Colonic mucosa (tissue), 4 donors: ENCODE data around the gene ITFG1. TPM values are rescaled to one million over a fixed set of nuclear protein-coding genes. Genes with fewer than 3 reads are reported as not detected.

Source experiments
- DNase-seq: peaks from one replicate; pipeline ENCODE4 v3.0.0-alpha.2; 2020
- H3K27ac ChIP-seq: fragments of 200-600 bp; one replicate; pipeline ENCODE4 v1.8.0; 2021
- H3K27me3 ChIP-seq: fragments of 200-600 bp; one replicate; pipeline ENCODE4 v1.8.0; 2021
- H3K36me3 ChIP-seq: fragments of 200-600 bp; one replicate; pipeline ENCODE4 v1.8.0; 2021
- H3K4me1 ChIP-seq: fragments of 200-600 bp; one replicate; pipeline ENCODE4 v1.8.0; 2021; ENCODE audit warnings: mild to moderate bottlenecking
- H3K4me3 ChIP-seq: fragments of 200-600 bp; one replicate; pipeline ENCODE4 v1.8.0; 2021
- H3K9ac ChIP-seq, 2 donors: one replicate each; pipeline ENCODE4 v1.7.0; 2013; ENCODE audit warnings: control low read depth in 2 of 2, low read depth in 2 of 2, low read length in 2 of 2
- H3K9me3 ChIP-seq: fragments of 200-600 bp; one replicate; pipeline ENCODE4 v1.8.0; 2021
- intact Hi-C: fragments of 100-400 bp; cut with DNase I; formaldehyde crosslinking; loops from one replicate; pipeline ENCODE4 v1.14.1; 2022
- total RNA-seq, 2 donors: library from RNA; stranded (reverse); fragmentation: NEBNext Ultra II Directional in 1 of 2; extraction: Animal tissue kit (Norgen Biotek cat#: 25700) in 1 of 2; gene quantifications; one replicate each; pipeline ENCODE4 v1.2.1, GENCODE V29; 2021
- TF ChIP-seq, protein P1 (sequence below): fragments of 200-600 bp; IDR thresholded peaks from one replicate; pipeline ENCODE4 v1.8.0; 2022; ENCODE audit warnings: antibody characterized with exemption, mild to moderate bottlenecking
- donor health status: healthy.
- donor health status: DM: no; HTN: no; CAD: no.
- donor health status: DM: no; HTN: no; CAD: no.

ITFG1 gene
- total RNA-seq, 2 donors from 2014 or later = 45.9 to 92.0 TPM

DNA sequence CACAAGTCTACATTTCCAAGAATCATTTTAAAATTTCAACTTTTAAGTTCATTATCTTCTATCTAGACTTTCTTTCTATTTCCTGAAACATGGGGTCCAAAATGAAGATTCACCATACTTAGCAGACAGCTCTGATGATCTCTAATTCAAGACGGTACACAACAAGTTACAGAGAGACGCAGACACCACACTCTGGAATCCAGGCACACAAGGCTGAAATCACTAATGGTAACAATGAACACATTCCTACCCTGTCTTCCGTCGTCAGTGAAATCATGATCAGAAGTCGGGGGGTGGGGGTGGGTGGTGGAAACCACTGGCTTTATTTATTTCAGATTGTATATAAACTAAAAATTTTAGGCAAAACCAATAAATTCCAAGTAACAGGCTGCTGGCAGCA, 78.5 kb downstream of the ITFG1 start:
- Histone ChIP-seq H3K27me3 (no peaks in the 10 kb centered on the region), H3K9me3 (no peaks in the 10 kb centered on the region), H3K27ac (no peak overlapping the region), H3K9ac (no peak overlapping the region), H3K4me3 (no peak overlapping the region), H3K4me1 (no peaks in the 10 kb centered on the region), H3K36me3 (no peaks in the 10 kb centered on the region)
- TF ChIP-seq, protein P1, sequence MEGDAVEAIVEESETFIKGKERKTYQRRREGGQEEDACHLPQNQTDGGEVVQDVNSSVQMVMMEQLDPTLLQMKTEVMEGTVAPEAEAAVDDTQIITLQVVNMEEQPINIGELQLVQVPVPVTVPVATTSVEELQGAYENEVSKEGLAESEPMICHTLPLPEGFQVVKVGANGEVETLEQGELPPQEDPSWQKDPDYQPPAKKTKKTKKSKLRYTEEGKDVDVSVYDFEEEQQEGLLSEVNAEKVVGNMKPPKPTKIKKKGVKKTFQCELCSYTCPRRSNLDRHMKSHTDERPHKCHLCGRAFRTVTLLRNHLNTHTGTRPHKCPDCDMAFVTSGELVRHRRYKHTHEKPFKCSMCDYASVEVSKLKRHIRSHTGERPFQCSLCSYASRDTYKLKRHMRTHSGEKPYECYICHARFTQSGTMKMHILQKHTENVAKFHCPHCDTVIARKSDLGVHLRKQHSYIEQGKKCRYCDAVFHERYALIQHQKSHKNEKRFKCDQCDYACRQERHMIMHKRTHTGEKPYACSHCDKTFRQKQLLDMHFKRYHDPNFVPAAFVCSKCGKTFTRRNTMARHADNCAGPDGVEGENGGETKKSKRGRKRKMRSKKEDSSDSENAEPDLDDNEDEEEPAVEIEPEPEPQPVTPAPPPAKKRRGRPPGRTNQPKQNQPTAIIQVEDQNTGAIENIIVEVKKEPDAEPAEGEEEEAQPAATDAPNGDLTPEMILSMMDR = no peak
- DNase-seq = no peak
- intact Hi-C loops = no loop called here

DNA sequence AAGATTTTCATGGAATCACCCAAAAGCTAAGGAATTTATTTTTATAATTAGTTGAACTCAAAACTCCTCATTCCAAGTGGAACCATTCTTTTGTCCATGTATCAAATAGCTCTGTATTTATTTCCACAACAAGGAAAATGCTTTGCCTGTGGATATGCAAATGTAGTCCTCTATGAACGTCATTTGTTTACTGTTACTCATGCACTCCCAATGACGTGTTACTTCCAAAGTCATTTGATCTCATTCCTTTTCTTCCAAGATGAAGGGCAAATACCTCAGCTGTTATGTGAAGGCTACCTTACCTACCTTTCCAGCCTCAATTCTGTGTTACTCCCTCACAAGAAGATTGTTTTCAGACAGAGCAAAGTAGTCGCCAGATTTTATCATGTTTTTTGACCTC, 83.7 kb downstream of the ITFG1 start:
- Histone ChIP-seq H3K4me1 (no peaks in the 10 kb centered on the region), H3K27me3 (no peaks in the 10 kb centered on the region), H3K36me3 (no peaks in the 10 kb centered on the region), H3K9ac (no peak overlapping the region), H3K4me3 (no peak overlapping the region), H3K9me3 (no peaks in the 10 kb centered on the region), H3K27ac (no peak overlapping the region)
- TF ChIP-seq, protein P1 = no peak
- DNase-seq = no peak
- intact Hi-C loops = no loop called here

DNA sequence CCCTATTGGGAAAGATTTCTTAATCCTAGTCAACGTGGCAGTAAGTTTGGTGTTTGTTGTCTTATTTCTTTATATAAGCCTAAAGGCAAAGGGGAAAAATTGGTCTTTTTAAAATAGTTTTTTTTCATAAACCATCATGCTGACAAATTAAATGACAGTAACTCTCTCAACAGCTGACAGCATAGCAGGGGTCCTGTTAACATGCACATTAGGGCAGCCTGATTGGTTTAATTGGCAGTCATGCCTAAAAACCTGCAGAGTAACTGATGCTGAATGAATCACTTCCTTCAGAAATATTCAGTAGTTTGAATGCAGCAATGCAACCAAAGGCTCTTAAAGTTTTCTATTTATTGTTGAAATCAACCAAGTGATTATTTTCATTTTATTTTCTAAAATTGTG, 85.4 kb downstream of the ITFG1 start:
- DNase-seq = no peak
- Histone ChIP-seq H3K4me1 (no peaks in the 10 kb centered on the region), H3K27me3 (no peaks in the 10 kb centered on the region), H3K9ac (no peak overlapping the region), H3K36me3 (no peaks in the 10 kb centered on the region), H3K27ac (no peak overlapping the region), H3K9me3 (no peaks in the 10 kb centered on the region), H3K4me3 (no peak overlapping the region)
- intact Hi-C loops = no loop called here
- TF ChIP-seq, protein P1 = no peak

DNA sequence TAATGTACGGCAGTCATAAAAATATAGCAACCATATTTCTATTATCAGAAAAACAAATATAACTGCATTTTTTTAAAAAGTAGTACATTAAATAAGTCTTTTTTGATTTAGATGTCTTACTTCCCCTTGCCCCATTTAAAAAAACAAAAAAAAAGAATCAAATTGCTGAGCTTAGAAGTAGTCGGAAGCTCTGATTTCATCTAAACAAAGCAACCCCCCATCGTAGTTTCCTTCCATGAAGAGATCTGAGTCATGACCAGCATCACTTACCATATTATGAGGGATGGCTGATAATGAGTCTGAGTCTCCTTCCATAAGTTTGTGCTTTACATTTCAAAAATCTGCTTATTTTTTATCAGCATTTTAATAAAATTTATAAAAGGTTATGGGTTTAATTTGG, 86.2 kb downstream of the ITFG1 start:
- no peaks in the 10 kb centered on the region for H3K4me1 ChIP-seq
- H3K4me3 ChIP-seq = no peak overlapping the region
- intact Hi-C loops = no loop called here
- H3K9me3 ChIP-seq = no peaks in the 10 kb centered on the region
- DNase-seq = no peak
- no peaks in the 10 kb centered on the region for H3K27me3 ChIP-seq
- no peak overlapping the region for H3K9ac ChIP-seq
- TF ChIP-seq, protein P1 = no peak
- no peak overlapping the region for H3K27ac ChIP-seq
- no peaks in the 10 kb centered on the region for H3K36me3 ChIP-seq

DNA sequence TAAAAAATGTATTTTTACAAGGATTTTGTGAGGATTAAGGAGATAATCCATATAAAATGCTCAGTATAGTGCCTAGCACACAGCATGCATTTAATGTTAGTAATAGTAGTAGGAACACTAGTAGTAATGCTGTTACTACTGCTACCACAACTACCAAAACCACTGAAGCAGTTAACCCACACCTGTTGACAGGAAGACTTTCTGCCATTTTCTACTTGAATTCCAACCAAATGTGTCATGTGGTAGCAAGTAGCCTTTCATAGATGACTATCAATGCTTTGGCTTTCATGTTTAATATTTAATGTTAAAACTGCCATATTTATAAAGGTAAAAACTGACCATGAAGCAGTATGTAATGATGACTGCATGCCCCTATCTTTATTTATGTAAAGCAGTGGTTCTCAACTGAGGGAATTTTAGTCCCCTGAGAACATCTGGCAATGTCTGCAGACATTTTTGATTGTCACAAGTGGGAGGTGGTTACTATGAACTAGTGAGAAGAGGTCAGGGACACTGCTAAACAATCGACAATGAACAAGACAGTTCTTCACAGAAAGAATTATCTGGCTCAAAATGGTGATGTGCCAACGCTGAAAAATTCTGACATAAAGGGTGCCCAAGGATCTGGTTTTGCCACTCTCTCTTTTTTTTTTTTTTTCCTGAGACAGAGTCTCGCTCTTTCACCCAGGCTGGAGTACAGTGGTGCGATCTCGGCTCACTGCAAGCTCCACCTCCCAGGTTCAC, 89.4 kb downstream of the ITFG1 start:
- Histone ChIP-seq H3K27ac (no peak overlapping the region), H3K9ac (no peak overlapping the region), H3K4me1 (no peaks in the 10 kb centered on the region), H3K4me3 (no peak overlapping the region), H3K36me3 (no peaks in the 10 kb centered on the region), H3K9me3 (no peaks in the 10 kb centered on the region), H3K27me3 (no peaks in the 10 kb centered on the region)
- intact Hi-C loops = no loop called here
- no peak for DNase-seq
- TF ChIP-seq, protein P1 = no peak
